ENCODE results near the gene CD70.
"Not testable (repeated sequence)": the region's sequence is repeated elsewhere in the genome, so short reads cannot be mapped to it uniquely, and the experiment has no call there.

The CD70 gene

DNA sequence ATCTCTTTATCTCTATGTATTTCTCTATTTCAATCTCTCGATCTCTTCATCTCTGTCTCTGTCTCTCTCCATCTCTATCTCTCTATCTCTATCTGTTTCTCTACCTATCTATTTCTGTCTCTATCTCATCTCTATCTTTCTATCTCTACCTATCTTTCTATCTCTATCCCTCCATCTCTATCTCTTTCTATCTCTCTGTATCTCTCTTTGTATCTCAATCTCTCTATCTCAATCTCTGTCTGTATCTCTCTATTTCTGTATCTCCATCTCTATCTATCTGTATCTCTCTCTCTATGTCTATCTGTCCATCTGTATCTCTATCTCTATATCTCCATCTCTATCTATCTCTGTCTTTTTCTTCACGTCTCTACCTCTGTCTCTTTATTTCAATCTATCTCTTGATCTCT lies 34.9 kb downstream of the CD70 start:
- Histone ChIP-seq H3K36me3 (no peaks in the 10 kb centered on the region), H3K4me3 (ENCODE audit: low read depth, low read length) (no peak overlapping the region), H3K9me3 (no peaks in the 10 kb centered on the region; the same call in 1 of the 2 replicates), H3K27me3 (no peaks in the 10 kb centered on the region), H3K4me1 (no peaks in the 10 kb centered on the region)
- DNase-seq: no peak
- TF ChIP-seq, protein P1, sequence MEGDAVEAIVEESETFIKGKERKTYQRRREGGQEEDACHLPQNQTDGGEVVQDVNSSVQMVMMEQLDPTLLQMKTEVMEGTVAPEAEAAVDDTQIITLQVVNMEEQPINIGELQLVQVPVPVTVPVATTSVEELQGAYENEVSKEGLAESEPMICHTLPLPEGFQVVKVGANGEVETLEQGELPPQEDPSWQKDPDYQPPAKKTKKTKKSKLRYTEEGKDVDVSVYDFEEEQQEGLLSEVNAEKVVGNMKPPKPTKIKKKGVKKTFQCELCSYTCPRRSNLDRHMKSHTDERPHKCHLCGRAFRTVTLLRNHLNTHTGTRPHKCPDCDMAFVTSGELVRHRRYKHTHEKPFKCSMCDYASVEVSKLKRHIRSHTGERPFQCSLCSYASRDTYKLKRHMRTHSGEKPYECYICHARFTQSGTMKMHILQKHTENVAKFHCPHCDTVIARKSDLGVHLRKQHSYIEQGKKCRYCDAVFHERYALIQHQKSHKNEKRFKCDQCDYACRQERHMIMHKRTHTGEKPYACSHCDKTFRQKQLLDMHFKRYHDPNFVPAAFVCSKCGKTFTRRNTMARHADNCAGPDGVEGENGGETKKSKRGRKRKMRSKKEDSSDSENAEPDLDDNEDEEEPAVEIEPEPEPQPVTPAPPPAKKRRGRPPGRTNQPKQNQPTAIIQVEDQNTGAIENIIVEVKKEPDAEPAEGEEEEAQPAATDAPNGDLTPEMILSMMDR (IDR thresholded peaks at IDR 0.05; ENCODE audit: low read depth, low read length): no peak

DNA sequence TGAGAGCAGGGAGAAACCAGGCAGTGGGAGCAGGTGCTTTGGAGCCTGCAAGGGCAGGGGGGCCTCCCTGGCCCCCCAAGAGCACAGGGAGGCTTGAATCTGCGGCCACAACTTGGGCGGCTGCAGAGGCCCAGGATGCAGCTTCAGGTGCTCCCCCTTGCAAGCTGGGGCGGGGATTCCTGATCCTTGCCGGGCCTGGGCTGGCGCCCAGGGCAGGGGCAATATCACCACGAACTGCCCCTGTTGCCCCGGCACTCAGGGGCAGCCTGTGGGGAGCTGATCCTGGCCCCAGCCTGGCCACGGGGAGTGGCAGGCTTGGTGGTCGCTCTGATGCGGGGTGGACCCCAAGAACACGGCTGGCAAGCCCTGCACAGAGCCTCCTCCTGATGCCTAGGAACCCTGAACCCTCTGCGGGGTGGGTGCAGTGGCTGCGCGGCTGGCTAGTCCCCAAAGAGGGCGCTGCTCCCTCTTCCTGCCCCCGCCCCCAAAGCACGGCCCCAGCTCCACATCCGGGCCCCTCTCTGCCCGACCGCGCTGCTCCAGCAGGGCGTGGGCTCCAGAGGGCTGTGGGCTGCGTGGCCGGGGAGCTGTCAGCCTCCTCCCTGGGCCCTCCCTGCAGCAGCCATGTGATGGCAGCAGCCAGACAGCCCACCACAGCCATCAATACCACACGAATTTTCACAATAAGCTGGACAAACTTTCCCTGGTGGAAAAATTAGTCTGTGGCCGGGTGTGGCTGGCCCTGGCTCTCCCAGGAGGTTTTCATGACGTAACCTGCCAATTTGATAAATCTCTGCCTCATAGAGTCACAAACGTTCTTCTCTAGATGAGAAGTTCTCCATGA lies 39.1 kb downstream of the CD70 start:
- Histone ChIP-seq H3K4me1 (no peaks in the 10 kb centered on the region), H3K27me3 (no peaks in the 10 kb centered on the region), H3K4me3 (ENCODE audit: low read depth, low read length) (no peak overlapping the region), H3K36me3 (no peaks in the 10 kb centered on the region), H3K9me3 (no peaks in the 10 kb centered on the region; the same call in 1 of the 2 replicates)
- peak; percentile 46 for DNase-seq
- TF ChIP-seq, protein P1 (IDR thresholded peaks at IDR 0.05; ENCODE audit: low read depth, low read length): no peak; the same call in 1 of the 2 replicates

- H3K4me3 ChIP-seq (ENCODE audit: low read depth, low read length): no peak overlapping the region
- TF ChIP-seq, protein P1 (IDR thresholded peaks at IDR 0.05; ENCODE audit: low read depth, low read length): no peak
- H3K27me3 ChIP-seq: no peaks in the 10 kb centered on the region
- H3K36me3 ChIP-seq: no peaks in the 10 kb centered on the region
- DNase-seq: no peak
- H3K9me3 ChIP-seq: no peaks in the 10 kb centered on the region
- H3K4me1 ChIP-seq: no peaks in the 10 kb centered on the region
Observed at GRCh38 chr19:6551091-6551490, 39.9 kb downstream of the CD70 start.

DNA sequence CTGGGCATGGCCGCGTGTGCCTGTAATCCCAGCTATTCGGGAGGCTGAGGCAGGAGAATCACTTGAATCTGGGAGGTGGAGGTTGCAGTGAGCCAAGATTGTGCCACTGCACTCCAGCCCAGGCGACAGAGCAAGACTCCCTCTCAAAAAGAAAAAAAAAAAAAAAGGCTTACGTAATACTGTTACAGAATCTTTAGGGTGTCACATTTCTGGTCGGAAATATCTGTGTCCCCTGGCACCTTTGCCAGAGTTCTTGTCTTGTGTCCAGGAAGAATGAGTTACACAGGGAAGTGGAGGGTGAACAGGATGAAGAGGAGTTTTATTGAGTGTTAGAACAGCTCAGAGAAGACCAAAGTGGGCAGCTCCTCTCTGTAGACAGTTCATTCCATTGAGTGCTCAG lies 40.3 kb downstream of the CD70 start:
- not testable (repeated sequence) for H3K4me3 ChIP-seq (ENCODE audit: low read depth, low read length); H3K27me3 ChIP-seq; DNase-seq

DNA sequence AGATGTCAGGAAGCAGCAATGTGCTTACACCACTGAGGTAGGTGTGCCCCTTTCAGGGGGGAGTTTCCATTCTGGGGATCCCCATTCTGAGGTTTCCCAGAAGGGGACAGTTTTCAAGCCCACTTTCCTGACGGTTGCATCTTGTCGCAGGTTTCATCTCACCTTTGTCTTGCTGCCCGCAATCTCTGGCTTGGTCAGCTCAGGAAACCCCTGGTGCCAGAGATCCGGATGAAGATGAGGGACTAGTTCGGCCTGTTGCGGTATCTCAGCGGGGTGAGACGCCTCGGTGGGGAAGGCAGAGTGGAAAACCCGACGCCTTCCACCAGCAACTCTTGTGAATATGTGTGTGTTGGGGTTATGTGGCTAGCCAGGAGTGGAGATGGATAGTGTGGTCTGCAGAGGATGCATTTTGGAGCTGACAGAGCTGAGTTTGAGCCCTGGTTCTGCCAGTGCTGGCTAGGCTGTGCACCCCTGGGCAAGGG lies 47.0 kb downstream of the CD70 start:
- no peak for DNase-seq
- H3K4me3 ChIP-seq (ENCODE audit: low read depth, low read length): no peak overlapping the region
- no peaks in the 10 kb centered on the region for H3K9me3 ChIP-seq
- TF ChIP-seq, protein P1 (IDR thresholded peaks at IDR 0.05; ENCODE audit: low read depth, low read length): no peak
- no peaks in the 10 kb centered on the region for H3K36me3 ChIP-seq
- H3K27me3 ChIP-seq: no peaks in the 10 kb centered on the region
- H3K4me1 ChIP-seq: no peaks in the 10 kb centered on the region

More for the DNA sequence above, 40.3 kb downstream of the CD70 start:
- not testable (repeated sequence) for H3K9me3 ChIP-seq, H3K4me1 ChIP-seq, H3K36me3 ChIP-seq

GRCh38 chr19:6540918-6541689 lies 49.8 kb downstream of the CD70 start:
- TF ChIP-seq, protein P1 (IDR thresholded peaks at IDR 0.05; ENCODE audit: low read depth, low read length): no peak
- H3K36me3 ChIP-seq: no peaks in the 10 kb centered on the region
- no peaks in the 10 kb centered on the region for H3K27me3 ChIP-seq
- DNase-seq: no peak
- H3K9me3 ChIP-seq: no peaks in the 10 kb centered on the region
- H3K4me3 ChIP-seq (ENCODE audit: low read depth, low read length): no peak overlapping the region
- H3K4me1 ChIP-seq: no peaks in the 10 kb centered on the region
